Measurements from ENCODE around the gene TLR2. TPM values are rescaled to one million over a fixed set of nuclear protein-coding genes. Genes with fewer than 3 reads are reported as not detected.

The TLR2 gene
- polyA plus RNA-seq, 3 donors: 133 to 187 (median 162) TPM

DNA sequence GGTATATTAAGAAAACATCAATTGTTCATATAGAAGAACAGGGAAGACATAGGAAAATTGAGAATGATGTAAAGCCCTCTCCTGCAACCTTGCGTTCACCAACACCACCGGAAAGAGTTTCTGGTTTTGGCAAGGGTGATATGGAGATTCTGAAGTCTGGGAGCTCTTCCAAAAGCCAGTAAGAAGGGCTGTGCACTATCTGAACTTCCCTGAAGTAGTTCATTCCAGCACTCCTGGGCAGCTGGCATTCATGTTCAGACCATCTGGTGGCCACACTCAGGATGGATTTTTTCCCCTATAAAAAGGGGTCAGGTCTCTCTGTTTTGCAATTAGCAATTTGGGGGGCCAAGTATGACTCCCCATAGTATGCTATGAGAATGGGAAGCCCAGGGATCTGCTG lies 15.4 kb upstream of the TLR2 start:
- peaks cover 0 to 1% (median 1%) of the 10 kb centered on the region in 3 donors for H3K27me3 Mint-ChIP-seq (ENCODE audit: low read depth in 3 of 3)
- Histone ChIP-seq H2AFZ (ENCODE audit: insufficient read depth, low read depth, low read length, poor library complexity, severe bottlenecking) (no peak overlapping the region), H3K27me3 (ENCODE audit: control insufficient read depth in 2 of 2, insufficient read depth in 2 of 2, low read length in 2 of 2) (no peaks in the 10 kb centered on the region), H3K9ac (ENCODE audit: insufficient read depth, low read length, poor library complexity, severe bottlenecking) (no peak overlapping the region), H3K9me3 (replicated peaks in 1 of 2; ENCODE audit: control insufficient read depth in 1 of 2, insufficient read depth in 1 of 2, low read length in 2 of 2) (peaks cover 5 to 17% of the 10 kb centered on the region in 2 donors), H3K4me2 (replicated peaks; ENCODE audit: extremely low read depth, low read length, poor library complexity, severe bottlenecking) (no peak overlapping the region), H3K36me3 (replicated peaks in 1 of 2; ENCODE audit: control insufficient read depth in 1 of 2, insufficient read depth in 2 of 2, low read length in 2 of 2) (no peaks in the 10 kb centered on the region), H3K79me2 (ENCODE audit: insufficient read depth, low read length) (no peaks in the 10 kb centered on the region), H3K4me3 (replicated peaks in 1 of 3; ENCODE audit: low read depth in 2 of 3, low read length in 3 of 3) (no peak overlapping the region), H4K20me1 (ENCODE audit: insufficient read depth, low read length) (no peaks in the 10 kb centered on the region), H3K4me1 (ENCODE audit: control insufficient read depth in 1 of 2, insufficient read depth in 2 of 2, low read length in 2 of 2) (peaks cover 0 to 8% of the 10 kb centered on the region in 2 donors), H3K27ac (ENCODE audit: low read depth in 1 of 2, low read length in 2 of 2) (no peak overlapping the region)
- H3K27ac Mint-ChIP-seq: no peak overlapping the region
- H3K4me3 Mint-ChIP-seq: no peak overlapping the region
- no peak for DNase-seq
- no CpG with 5 or more reads among the region's 2 CpGs for WGBS (ENCODE audit: insufficient coverage)
- intact Hi-C loops (cut with micrococcal nuclease): no loop called here
- H3K4me1 Mint-ChIP-seq: peaks cover 24% of the 10 kb centered on the region
- TF ChIP-seq, protein P1, sequence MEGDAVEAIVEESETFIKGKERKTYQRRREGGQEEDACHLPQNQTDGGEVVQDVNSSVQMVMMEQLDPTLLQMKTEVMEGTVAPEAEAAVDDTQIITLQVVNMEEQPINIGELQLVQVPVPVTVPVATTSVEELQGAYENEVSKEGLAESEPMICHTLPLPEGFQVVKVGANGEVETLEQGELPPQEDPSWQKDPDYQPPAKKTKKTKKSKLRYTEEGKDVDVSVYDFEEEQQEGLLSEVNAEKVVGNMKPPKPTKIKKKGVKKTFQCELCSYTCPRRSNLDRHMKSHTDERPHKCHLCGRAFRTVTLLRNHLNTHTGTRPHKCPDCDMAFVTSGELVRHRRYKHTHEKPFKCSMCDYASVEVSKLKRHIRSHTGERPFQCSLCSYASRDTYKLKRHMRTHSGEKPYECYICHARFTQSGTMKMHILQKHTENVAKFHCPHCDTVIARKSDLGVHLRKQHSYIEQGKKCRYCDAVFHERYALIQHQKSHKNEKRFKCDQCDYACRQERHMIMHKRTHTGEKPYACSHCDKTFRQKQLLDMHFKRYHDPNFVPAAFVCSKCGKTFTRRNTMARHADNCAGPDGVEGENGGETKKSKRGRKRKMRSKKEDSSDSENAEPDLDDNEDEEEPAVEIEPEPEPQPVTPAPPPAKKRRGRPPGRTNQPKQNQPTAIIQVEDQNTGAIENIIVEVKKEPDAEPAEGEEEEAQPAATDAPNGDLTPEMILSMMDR (IDR thresholded peaks at IDR 0.05): no peak
- H3K36me3 Mint-ChIP-seq: peaks cover 19 to 24% of the 10 kb centered on the region in 2 donors
- H3K9me3 Mint-ChIP-seq: peaks cover 16 to 43% (median 34%) of the 10 kb centered on the region in 7 donors

DNA sequence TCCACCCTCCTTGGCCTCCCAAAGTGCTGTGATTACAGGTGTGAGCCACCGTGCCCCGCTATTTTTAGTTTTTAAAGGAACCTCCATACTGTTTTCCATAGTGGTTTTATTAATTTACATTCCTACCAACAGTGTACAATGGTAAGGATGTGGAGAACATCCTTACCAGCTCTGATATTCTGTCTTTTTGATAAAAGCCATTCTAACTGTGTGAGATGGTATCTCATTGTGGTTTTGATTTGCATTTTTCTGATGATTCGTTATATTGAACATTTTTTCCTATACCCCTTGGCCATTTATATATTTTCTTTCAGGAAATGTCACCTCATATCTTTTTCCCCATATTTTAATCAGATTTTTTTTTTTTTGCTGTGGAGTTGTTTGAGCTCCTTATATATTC lies 14.2 kb upstream of the TLR2 start:
- Histone ChIP-seq H3K4me2 (replicated peaks; ENCODE audit: extremely low read depth, low read length, poor library complexity, severe bottlenecking) (no peak overlapping the region), H3K4me3 (replicated peaks in 1 of 3; ENCODE audit: low read depth in 2 of 3, low read length in 3 of 3) (no peak overlapping the region), H3K27me3 (ENCODE audit: control insufficient read depth in 2 of 2, insufficient read depth in 2 of 2, low read length in 2 of 2) (no peaks in the 10 kb centered on the region), H3K4me1 (ENCODE audit: control insufficient read depth in 1 of 2, insufficient read depth in 2 of 2, low read length in 2 of 2) (peaks cover 0 to 8% of the 10 kb centered on the region in 2 donors), H3K9me3 (replicated peaks in 1 of 2; ENCODE audit: control insufficient read depth in 1 of 2, insufficient read depth in 1 of 2, low read length in 2 of 2) (peaks cover 2 to 11% of the 10 kb centered on the region in 2 donors), H4K20me1 (ENCODE audit: insufficient read depth, low read length) (no peaks in the 10 kb centered on the region), H2AFZ (ENCODE audit: insufficient read depth, low read depth, low read length, poor library complexity, severe bottlenecking) (no peak overlapping the region), H3K36me3 (replicated peaks in 1 of 2; ENCODE audit: control insufficient read depth in 1 of 2, insufficient read depth in 2 of 2, low read length in 2 of 2) (peaks cover 0 to under 1% of the 10 kb centered on the region in 2 donors), H3K27ac (ENCODE audit: low read depth in 1 of 2, low read length in 2 of 2) (no peak overlapping the region), H3K79me2 (ENCODE audit: insufficient read depth, low read length) (no peaks in the 10 kb centered on the region), H3K9ac (ENCODE audit: insufficient read depth, low read length, poor library complexity, severe bottlenecking) (no peak overlapping the region)
- intact Hi-C loops (cut with micrococcal nuclease): no loop called here
- Mint-ChIP-seq H3K4me3 (no peak overlapping the region), H3K9me3 (peaks cover 10 to 46% (median 31%) of the 10 kb centered on the region in 7 donors), H3K36me3 (peaks cover 15 to 20% of the 10 kb centered on the region in 2 donors), H3K27ac (no peak overlapping the region), H3K4me1 (peaks cover 24% of the 10 kb centered on the region), H3K27me3 (ENCODE audit: low read depth in 3 of 3) (peaks cover 0 to 1% (median 0%) of the 10 kb centered on the region in 3 donors)
- no CpG with 5 or more reads among the region's 3 CpGs for WGBS (ENCODE audit: insufficient coverage)
- TF ChIP-seq, protein P1 (IDR thresholded peaks at IDR 0.05): no peak
- DNase-seq: no peak
